NT2/D1 (cell line): ENCODE data around the gene RABGAP1.

Experiments used
- SUZ12 ChIP-seq: IDR thresholded peaks from 2 replicates; pipeline ENCODE4 v1.6.1; 2011; ENCODE audit not compliant: insufficient read length, insufficient read depth; ENCODE audit errors: extremely low read depth
- YY1 ChIP-seq: IDR thresholded peaks from 2 replicates; pipeline ENCODE4 v1.6.1; 2011; ENCODE audit not compliant: insufficient read length, insufficient read depth
- ZNF274 ChIP-seq: IDR thresholded peaks from 2 replicates; pipeline ENCODE4 v1.6.1; 2011; ENCODE audit warnings: mild to moderate bottlenecking, low read depth, low read length

DNA sequence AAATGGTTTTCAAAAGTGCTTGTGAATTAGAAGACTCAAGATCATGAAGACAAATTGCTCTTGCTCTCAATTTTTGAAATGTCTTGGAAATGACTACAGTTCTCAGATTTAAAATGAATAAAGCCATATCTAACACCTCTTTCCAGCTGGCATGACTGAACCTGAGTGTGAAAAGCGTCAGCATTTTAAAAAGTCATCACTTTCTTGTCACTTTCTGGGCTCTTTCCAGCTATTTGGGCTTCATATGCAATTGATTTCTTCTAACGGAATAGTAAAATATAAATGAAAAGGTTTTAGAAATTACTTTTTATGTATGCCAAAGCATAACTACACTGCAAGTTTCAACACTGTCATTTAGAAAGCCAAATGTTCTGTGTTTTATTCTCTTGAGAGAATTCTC is 95.0 kb downstream of the RABGAP1 start:
- TF ChIP-seq YY1 (no peak), ZNF274 (no peak), SUZ12 (no peak)
